Measurements from ENCODE around the gene PPIE.

PPIE gene

GRCh38 chr1:39738622-39739366 is at the start of gene PPIE:
Gene PPIE, plus strand, starts transcription at chr1:39738882. Its CDS starts 19 bp downstream, at chr1:39738901.
- H3K36me3 ChIP-seq (ENCODE audit: low read length), result peaks cover 14% of the 10 kb centered on the region; the same call in 1 of the 2 replicates
- H4K20me1 ChIP-seq (ENCODE audit: low read depth, low read length), result no peaks in the 10 kb centered on the region
- H3K4me3 ChIP-seq (ENCODE audit: insufficient read depth, low read length, poor library complexity, severe bottlenecking), result peak within 1 kb of the TSS; percentile 73
- H3K9ac ChIP-seq (ENCODE audit: low read length), result peak within 1 kb of the TSS; percentile 78
- H3F3A ChIP-seq (ENCODE audit: insufficient read depth), result 0 out of 2 replicates have a peak, but pooled peaks cover 3% of the 10 kb centered on the region
- no peak within 1 kb of the TSS for H3K27ac ChIP-seq (ENCODE audit: low read depth, low read length)
- no peak for TF ChIP-seq EZH2phosphoT487 (conservative IDR thresholded peaks at IDR 0.05; ENCODE audit: low read length)
- TF ChIP-seq, protein P1, sequence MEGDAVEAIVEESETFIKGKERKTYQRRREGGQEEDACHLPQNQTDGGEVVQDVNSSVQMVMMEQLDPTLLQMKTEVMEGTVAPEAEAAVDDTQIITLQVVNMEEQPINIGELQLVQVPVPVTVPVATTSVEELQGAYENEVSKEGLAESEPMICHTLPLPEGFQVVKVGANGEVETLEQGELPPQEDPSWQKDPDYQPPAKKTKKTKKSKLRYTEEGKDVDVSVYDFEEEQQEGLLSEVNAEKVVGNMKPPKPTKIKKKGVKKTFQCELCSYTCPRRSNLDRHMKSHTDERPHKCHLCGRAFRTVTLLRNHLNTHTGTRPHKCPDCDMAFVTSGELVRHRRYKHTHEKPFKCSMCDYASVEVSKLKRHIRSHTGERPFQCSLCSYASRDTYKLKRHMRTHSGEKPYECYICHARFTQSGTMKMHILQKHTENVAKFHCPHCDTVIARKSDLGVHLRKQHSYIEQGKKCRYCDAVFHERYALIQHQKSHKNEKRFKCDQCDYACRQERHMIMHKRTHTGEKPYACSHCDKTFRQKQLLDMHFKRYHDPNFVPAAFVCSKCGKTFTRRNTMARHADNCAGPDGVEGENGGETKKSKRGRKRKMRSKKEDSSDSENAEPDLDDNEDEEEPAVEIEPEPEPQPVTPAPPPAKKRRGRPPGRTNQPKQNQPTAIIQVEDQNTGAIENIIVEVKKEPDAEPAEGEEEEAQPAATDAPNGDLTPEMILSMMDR (IDR thresholded peaks at IDR 0.05; ENCODE audit: insufficient read depth, low read length, poor library complexity, severe bottlenecking), result no peak
- peak within 1 kb of the TSS; percentile 75 for H3K4me2 ChIP-seq (ENCODE audit: low read depth, low read length, poor library complexity, severe bottlenecking)
- H3K79me2 ChIP-seq (ENCODE audit: insufficient read depth, low read length), result peaks cover 16% of the 10 kb centered on the region
- no peaks in the 10 kb centered on the region for H3K27me3 ChIP-seq (ENCODE audit: low read length)
- no peaks in the 10 kb centered on the region for H3K9me2 ChIP-seq (replicated peaks; ENCODE audit: insufficient read depth, low read length)
- no peaks in the 10 kb centered on the region for H3K9me3 ChIP-seq (ENCODE audit: insufficient read depth, low read length)
- H2AFZ ChIP-seq (ENCODE audit: low read depth, low read length, severe bottlenecking), result peak within 1 kb of the TSS; percentile 77

- H3K4me3 ChIP-seq (ENCODE audit: insufficient read depth, low read length, poor library complexity, severe bottlenecking), result no peak overlapping the region
- H2AFZ ChIP-seq (ENCODE audit: low read depth, low read length, severe bottlenecking), result no peak overlapping the region
- no peak overlapping the region for H3K4me2 ChIP-seq (ENCODE audit: low read depth, low read length, poor library complexity, severe bottlenecking)
- no peaks in the 10 kb centered on the region for H4K20me1 ChIP-seq (ENCODE audit: low read depth, low read length)
- no peaks in the 10 kb centered on the region for H3K9me3 ChIP-seq (ENCODE audit: insufficient read depth, low read length)
- H3K9ac ChIP-seq (ENCODE audit: low read length), result no peak overlapping the region
- H3F3A ChIP-seq (ENCODE audit: insufficient read depth), result no peaks in the 10 kb centered on the region
- no peaks in the 10 kb centered on the region for H3K79me2 ChIP-seq (ENCODE audit: insufficient read depth, low read length)
- no peaks in the 10 kb centered on the region for H3K27me3 ChIP-seq (ENCODE audit: low read length)
- no peaks in the 10 kb centered on the region for H3K9me2 ChIP-seq (replicated peaks; ENCODE audit: insufficient read depth, low read length)
- no peak overlapping the region for H3K27ac ChIP-seq (ENCODE audit: low read depth, low read length)
- H3K36me3 ChIP-seq (ENCODE audit: low read length), result no peaks in the 10 kb centered on the region
- TF ChIP-seq, protein P1 (IDR thresholded peaks at IDR 0.05; ENCODE audit: insufficient read depth, low read length, poor library complexity, severe bottlenecking), result no peak
- no peak for TF ChIP-seq EZH2phosphoT487 (conservative IDR thresholded peaks at IDR 0.05; ENCODE audit: low read length)
Measured at GRCh38 chr1:39689214-39689613, 49.5 kb upstream of the PPIE start.

DNA sequence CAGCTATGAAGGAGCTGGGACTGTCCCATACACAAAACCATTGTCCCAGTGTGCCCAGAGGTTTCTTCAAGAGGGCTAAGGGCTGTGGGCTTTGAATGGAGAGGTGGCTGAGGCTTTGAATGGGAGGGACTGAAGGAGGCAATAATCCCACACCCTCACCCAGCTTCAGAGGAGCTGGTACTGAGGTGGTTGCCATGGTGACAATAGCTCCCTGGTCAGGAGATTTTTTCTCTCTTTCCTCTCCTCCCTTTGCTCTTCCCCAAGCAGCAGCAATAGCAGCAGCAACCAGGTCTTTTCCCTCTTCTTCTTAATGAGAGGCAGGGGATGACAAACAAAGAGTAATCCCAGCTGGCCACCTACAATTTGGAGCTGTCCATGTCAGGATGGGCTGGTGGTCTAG is 49.0 kb upstream of the PPIE start:
- Histone ChIP-seq H3K36me3 (ENCODE audit: low read length) (no peaks in the 10 kb centered on the region), H3K27me3 (ENCODE audit: low read length) (no peaks in the 10 kb centered on the region), H3K9me2 (replicated peaks; ENCODE audit: insufficient read depth, low read length) (no peaks in the 10 kb centered on the region), H3K9ac (ENCODE audit: low read length) (no peak overlapping the region), H3K79me2 (ENCODE audit: insufficient read depth, low read length) (no peaks in the 10 kb centered on the region), H3K4me3 (ENCODE audit: insufficient read depth, low read length, poor library complexity, severe bottlenecking) (no peak overlapping the region), H3K4me2 (ENCODE audit: low read depth, low read length, poor library complexity, severe bottlenecking) (no peak overlapping the region), H3K9me3 (ENCODE audit: insufficient read depth, low read length) (no peaks in the 10 kb centered on the region), H3F3A (ENCODE audit: insufficient read depth) (no peaks in the 10 kb centered on the region), H4K20me1 (ENCODE audit: low read depth, low read length) (no peaks in the 10 kb centered on the region), H3K27ac (ENCODE audit: low read depth, low read length) (no peak overlapping the region), H2AFZ (ENCODE audit: low read depth, low read length, severe bottlenecking) (no peak overlapping the region)
- TF ChIP-seq, protein P1 (IDR thresholded peaks at IDR 0.05; ENCODE audit: insufficient read depth, low read length, poor library complexity, severe bottlenecking), result no peak
- TF ChIP-seq EZH2phosphoT487 (conservative IDR thresholded peaks at IDR 0.05; ENCODE audit: low read length), result no peak
